Muscle layer of colon (tissue), 2 donors: ENCODE results near the gene MAGED1.

ENCODE experiments used
- H3K27ac ChIP-seq: one replicate; pipeline ENCODE4 v1.7.0; 2013; ENCODE audit warnings: low read depth, mild to moderate bottlenecking, low read length, moderate library complexity
- H3K27me3 ChIP-seq, 2 donors: one replicate each; pipeline ENCODE4 v1.7.0; 2013; ENCODE audit warnings: low read length in 2 of 2, mild to moderate bottlenecking in 2 of 2; ENCODE audit not compliant: insufficient read depth in 2 of 2, control insufficient read depth in 1 of 2
- H3K36me3 ChIP-seq: one replicate; pipeline ENCODE4 v1.7.0; 2013; ENCODE audit warnings: mild to moderate bottlenecking, low read length; ENCODE audit not compliant: insufficient read depth
- H3K4me1 ChIP-seq: one replicate; pipeline ENCODE4 v1.7.0; 2013; ENCODE audit warnings: mild to moderate bottlenecking, low read length; ENCODE audit not compliant: insufficient read depth
- H3K4me3 ChIP-seq, 2 donors: one replicate each; pipeline ENCODE4 v1.7.0; 2013; ENCODE audit warnings: low read length in 2 of 2, low read depth in 1 of 2, mild to moderate bottlenecking in 1 of 2, moderate library complexity in 1 of 2
- H3K9ac ChIP-seq: one replicate; pipeline ENCODE4 v1.7.0; 2013; ENCODE audit warnings: low read length
- H3K9me3 ChIP-seq: one replicate; pipeline ENCODE4 v1.7.0; 2013; ENCODE audit warnings: mild to moderate bottlenecking, low read length
- donor health status: abdominal sarcoma.
- donor health status: Adenocarcinoma of cecum.

The MAGED1 gene

GRCh38 chrX:51892921-51893745 is at the start of gene MAGED1:
Gene MAGED1 (plus strand): TSS chrX:51893623. CDS start chrX:51894305, 682 bp downstream.
- peak within 1 kb of the TSS; percentile 40 to 84 for H3K4me3 ChIP-seq
- H3K9ac ChIP-seq: peak within 1 kb of the TSS; percentile 57
- no peaks in the 10 kb centered on the region for H3K9me3 ChIP-seq
- H3K27ac ChIP-seq: peak within 1 kb of the TSS; percentile 63
- H3K4me1 ChIP-seq: peaks cover 12% of the 10 kb centered on the region
- H3K27me3 ChIP-seq: no peaks in the 10 kb centered on the region
- H3K36me3 ChIP-seq: peaks cover 10% of the 10 kb centered on the region

DNA sequence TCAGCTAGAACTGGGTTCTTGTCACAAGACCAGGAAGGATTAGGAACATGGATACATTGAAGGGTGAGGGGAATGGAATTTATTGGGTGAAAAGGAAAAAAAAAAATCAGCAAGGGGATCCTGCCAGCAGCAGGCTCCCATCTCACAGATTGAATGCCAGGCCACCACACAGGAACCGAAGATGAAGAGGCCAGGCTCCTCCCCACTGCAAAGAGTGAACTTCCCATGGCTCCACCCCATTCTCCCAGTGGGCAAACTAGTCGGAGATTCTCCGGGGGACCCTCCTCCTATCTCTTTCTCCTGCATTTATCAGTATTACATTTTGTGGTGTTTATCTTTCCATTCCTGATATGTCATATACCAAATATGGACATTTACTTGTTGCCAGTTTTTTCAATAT is 46.0 kb upstream of the MAGED1 start:
- no peaks in the 10 kb centered on the region for H3K36me3 ChIP-seq
- H3K9ac ChIP-seq: no peak overlapping the region
- no peak overlapping the region for H3K4me3 ChIP-seq
- H3K27ac ChIP-seq: no peak overlapping the region
- no peaks in the 10 kb centered on the region for H3K27me3 ChIP-seq
- no peaks in the 10 kb centered on the region for H3K4me1 ChIP-seq
- H3K9me3 ChIP-seq: no peaks in the 10 kb centered on the region

DNA sequence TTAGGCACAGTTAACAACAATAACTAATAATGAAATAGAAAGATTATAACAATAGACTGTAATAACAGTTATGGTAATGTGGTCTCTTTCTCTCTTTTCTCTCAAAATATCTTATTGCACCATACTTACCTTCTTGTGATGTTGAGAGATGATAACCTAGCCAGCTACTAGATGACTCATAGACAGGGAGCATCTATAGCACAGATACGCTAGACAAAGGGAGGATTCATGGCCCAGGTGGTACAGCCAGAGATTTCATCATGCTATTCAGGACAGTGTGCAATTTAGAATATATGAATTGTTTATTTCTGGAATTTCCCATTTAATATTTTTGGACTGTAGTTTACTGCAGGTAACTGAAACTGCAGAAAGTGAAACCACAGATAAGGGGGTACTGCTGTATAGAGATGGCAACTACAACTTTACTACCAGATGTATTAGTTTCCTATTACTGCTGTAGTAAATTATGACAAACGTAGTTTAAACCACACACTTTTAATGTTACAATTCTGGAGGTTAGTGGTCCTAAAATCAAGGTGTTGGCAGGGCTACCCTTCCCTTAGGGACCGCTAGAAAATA is 41.8 kb upstream of the MAGED1 start:
- Histone ChIP-seq H3K36me3 (no peaks in the 10 kb centered on the region), H3K4me3 (no peak overlapping the region), H3K9me3 (no peaks in the 10 kb centered on the region), H3K27me3 (peaks cover 0 to 5% of the 10 kb centered on the region in 2 donors), H3K9ac (no peak overlapping the region), H3K27ac (no peak overlapping the region), H3K4me1 (no peaks in the 10 kb centered on the region)

GRCh38 chrX:51852096-51852495 is 41.3 kb upstream of the MAGED1 start:
- Histone ChIP-seq H3K9me3 (no peaks in the 10 kb centered on the region), H3K4me3 (no peak overlapping the region), H3K36me3 (no peaks in the 10 kb centered on the region), H3K9ac (no peak overlapping the region), H3K27ac (no peak overlapping the region), H3K27me3 (peaks cover 0 to 5% of the 10 kb centered on the region in 2 donors), H3K4me1 (no peaks in the 10 kb centered on the region)

DNA sequence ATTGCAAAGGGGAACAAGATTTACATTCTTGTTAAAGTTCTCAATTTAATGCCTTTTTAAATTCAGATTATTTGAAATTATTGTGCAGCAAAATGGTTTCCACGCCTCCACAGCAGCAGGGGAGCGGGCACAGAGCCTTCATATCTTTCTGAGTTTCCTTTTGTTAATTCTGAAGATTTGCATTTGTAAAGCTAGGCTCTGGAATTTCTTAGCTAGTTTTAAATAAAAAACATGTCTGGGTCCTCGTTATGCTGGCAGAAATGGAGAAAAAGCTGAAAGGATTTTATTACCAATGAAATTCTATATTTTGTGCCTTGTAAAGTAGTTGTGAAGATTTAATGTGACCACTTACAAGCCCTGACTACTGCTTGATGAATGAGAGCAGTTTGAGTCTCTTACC is 40.8 kb upstream of the MAGED1 start:
- H3K36me3 ChIP-seq: no peaks in the 10 kb centered on the region
- H3K9me3 ChIP-seq: no peaks in the 10 kb centered on the region
- no peaks in the 10 kb centered on the region for H3K4me1 ChIP-seq
- H3K27ac ChIP-seq: no peak overlapping the region
- H3K27me3 ChIP-seq: peaks cover 0 to 5% of the 10 kb centered on the region in 2 donors
- no peak overlapping the region for H3K9ac ChIP-seq
- H3K4me3 ChIP-seq: no peak overlapping the region

DNA sequence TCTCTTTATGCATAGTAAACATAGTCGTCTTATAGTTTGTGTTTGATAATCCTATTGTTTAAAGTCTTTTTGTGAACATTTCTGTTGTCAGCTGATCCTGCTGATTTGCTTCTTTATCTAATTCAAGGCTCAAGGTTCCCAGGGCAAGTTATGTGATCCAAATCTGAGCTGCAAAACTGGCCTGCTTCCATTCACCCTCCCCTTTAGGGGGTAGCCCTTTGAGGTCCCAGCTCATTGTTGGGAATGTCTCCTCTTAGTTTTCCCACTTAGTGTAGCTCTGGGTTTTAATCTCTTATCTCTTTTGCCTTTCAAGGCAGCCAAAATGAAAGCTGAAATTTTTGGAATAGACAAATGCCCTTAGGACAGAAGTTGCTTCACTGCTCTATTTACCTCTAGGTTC is 40.2 kb upstream of the MAGED1 start:
- no peak overlapping the region for H3K27ac ChIP-seq

DNA sequence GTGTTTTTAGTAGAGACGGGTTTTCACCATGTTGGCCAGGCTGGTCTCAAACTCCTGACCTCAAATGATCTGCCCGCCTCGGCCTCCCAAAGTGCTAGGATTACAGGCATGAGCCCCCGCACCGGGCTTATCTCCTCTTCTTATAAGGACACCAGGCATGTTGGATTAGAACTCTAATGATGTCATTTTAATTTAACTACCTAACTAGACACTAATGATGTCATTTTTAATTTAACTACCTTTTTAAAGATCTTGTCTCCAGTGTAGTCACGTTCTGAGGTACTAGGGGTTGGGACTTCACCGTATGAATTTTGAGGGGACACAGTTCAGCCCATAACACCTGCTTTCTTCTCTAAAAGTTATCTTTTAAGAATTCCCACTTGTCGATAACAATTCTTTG is 37.7 kb upstream of the MAGED1 start:
- Histone ChIP-seq H3K27ac (no peak overlapping the region), H3K4me1 (no peaks in the 10 kb centered on the region), H3K36me3 (no peaks in the 10 kb centered on the region), H3K9me3 (no peaks in the 10 kb centered on the region), H3K9ac (no peak overlapping the region), H3K4me3 (no peak overlapping the region), H3K27me3 (peaks cover 0 to 5% of the 10 kb centered on the region in 2 donors)

More for the DNA sequence above, 40.2 kb upstream of the MAGED1 start:
- Histone ChIP-seq H3K36me3 (no peaks in the 10 kb centered on the region), H3K9ac (no peak overlapping the region), H3K27me3 (peaks cover 0 to 5% of the 10 kb centered on the region in 2 donors), H3K4me1 (no peaks in the 10 kb centered on the region), H3K4me3 (no peak overlapping the region), H3K9me3 (no peaks in the 10 kb centered on the region)

- Histone ChIP-seq H3K4me1 (no peaks in the 10 kb centered on the region), H3K27me3 (peaks cover 0 to 5% of the 10 kb centered on the region in 2 donors), H3K9ac (no peak overlapping the region), H3K36me3 (no peaks in the 10 kb centered on the region), H3K9me3 (no peaks in the 10 kb centered on the region), H3K4me3 (no peak overlapping the region), H3K27ac (no peak overlapping the region)
These were observed 36.2 kb upstream of the MAGED1 start for GRCh38 chrX:51857159-51857733.

DNA sequence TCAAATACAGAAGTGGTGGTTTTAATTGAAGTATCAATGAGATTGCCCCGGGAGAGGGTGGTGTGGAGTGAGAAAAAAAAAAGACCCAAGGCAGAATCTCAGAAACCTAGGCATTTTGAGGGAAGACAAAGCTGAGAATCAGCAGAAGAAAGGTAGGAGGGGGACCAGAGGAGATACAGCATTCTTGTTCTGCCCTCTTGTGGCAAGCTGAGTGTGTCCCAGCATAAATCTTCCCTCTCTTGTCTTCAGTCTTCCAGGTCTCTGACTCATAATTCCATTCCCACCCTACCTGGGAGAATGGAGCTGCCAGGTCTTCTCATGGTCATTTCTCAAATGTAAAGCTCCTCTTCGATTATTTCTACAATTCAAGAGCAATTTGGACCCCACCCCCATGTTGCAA is 32.7 kb upstream of the MAGED1 start:
- no peaks in the 10 kb centered on the region for H3K27me3 ChIP-seq
- no peaks in the 10 kb centered on the region for H3K36me3 ChIP-seq
- H3K9ac ChIP-seq: no peak overlapping the region
- H3K9me3 ChIP-seq: no peaks in the 10 kb centered on the region
- H3K4me1 ChIP-seq: no peaks in the 10 kb centered on the region
- no peak overlapping the region for H3K27ac ChIP-seq
- no peak overlapping the region for H3K4me3 ChIP-seq

DNA sequence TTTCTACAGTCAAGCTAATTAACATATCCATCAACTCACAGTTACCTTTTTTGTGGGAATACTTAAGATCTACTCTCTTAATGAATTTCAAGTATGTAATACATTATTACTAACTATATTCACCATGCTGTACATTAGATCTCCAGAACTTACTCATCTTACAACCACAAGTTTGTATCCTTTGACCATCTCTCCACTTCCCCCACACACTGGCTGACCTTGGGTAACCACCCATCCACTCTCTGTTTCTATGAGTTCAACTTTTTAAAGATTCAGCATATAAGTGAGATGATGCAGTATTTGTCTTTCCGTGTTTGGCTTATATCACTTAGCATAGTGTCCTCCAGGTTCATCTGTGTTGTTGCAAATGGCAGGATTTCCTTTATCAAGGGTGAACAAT is 30.5 kb upstream of the MAGED1 start:
- H3K4me3 ChIP-seq: no peak overlapping the region
- no peaks in the 10 kb centered on the region for H3K9me3 ChIP-seq
- H3K27ac ChIP-seq: no peak overlapping the region
- H3K27me3 ChIP-seq: no peaks in the 10 kb centered on the region
- H3K4me1 ChIP-seq: no peaks in the 10 kb centered on the region
- no peaks in the 10 kb centered on the region for H3K36me3 ChIP-seq
- no peak overlapping the region for H3K9ac ChIP-seq

DNA sequence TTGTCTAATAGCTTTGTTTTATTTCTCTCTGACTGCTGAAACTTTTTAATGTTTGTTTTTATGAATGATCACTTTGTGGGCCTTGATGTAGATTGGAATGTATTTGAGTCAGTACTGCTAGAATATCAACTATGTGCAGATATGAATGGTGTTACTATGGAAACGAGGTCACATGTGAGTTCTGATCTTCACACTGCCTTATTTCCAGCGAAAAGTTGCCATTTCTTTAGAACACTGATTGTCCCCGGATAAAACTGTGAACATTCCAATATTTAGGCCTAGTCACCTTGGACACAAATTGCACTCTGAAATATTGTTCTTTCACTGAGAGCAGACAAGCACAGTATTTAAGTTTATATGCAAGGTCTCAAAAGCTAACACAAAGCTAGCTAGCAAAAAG is 27.2 kb upstream of the MAGED1 start:
- no peaks in the 10 kb centered on the region for H3K27me3 ChIP-seq
- no peak overlapping the region for H3K27ac ChIP-seq
- no peaks in the 10 kb centered on the region for H3K4me1 ChIP-seq
- H3K9ac ChIP-seq: no peak overlapping the region
- no peaks in the 10 kb centered on the region for H3K36me3 ChIP-seq
- H3K9me3 ChIP-seq: no peaks in the 10 kb centered on the region
- no peak overlapping the region for H3K4me3 ChIP-seq
